HepG2 (cell line): ENCODE results near the gene SLC35F1.

Experiments
- POLR2A ChIP-seq, 2 experiments: IDR thresholded peaks; 2 replicates each; pipeline ENCODE4 v1.6.1; 2011; ENCODE audit warnings: low read depth in 2 of 2, low read length in 2 of 2, mild to moderate bottlenecking in 1 of 2, moderate library complexity in 1 of 2; ENCODE audit not compliant: insufficient read depth in 1 of 2
- TAF15 ChIP-seq: fragments of 200-400 bp; formaldehyde crosslinking; IDR thresholded peaks from one replicate; pipeline ENCODE4 v1.6.1; 2018; ENCODE audit warnings: mild to moderate bottlenecking, low read depth, low read length; ENCODE audit not compliant: poor library complexity, severe bottlenecking

- no peak for TF ChIP-seq POLR2A (IDR thresholded peaks at IDR 0.05; ENCODE audit: insufficient read depth in 1 of 2, low read depth in 2 of 2, low read length in 2 of 2)
- TF ChIP-seq TAF15 = no peak
Observed at GRCh38 chr6:118101220-118101619, 194.2 kb downstream of the SLC35F1 start.
